ENCODE results near the gene SPAG17.

GRCh38 chr1:118145721-118146120, 39.3 kb downstream of the SPAG17 start:
- TF ChIP-seq JUND (CRISPR knock-in tag; IDR thresholded peaks at IDR 0.05) (no peak), MAX (IDR thresholded peaks at IDR 0.05) (no peak), ZNF383 (CRISPR knock-in tag; IDR thresholded peaks at IDR 0.05; ENCODE audit: borderline replicate concordance) (no peak), CTCF (CRISPR knock-in tag; IDR thresholded peaks at IDR 0.05) (no peak), SIX4 (CRISPR knock-in tag; IDR thresholded peaks at IDR 0.05) (no peak), ESRRA (CRISPR knock-in tag; IDR thresholded peaks at IDR 0.05; ENCODE audit: low read depth) (no peak), SIN3A (IDR thresholded peaks at IDR 0.05; ENCODE audit: borderline replicate concordance, low read depth, low read length) (no peak)
